Fibroblast of skin of right quadriceps (primary cell): Measurements from ENCODE around the gene CCSER1.
"Not testable (repeated sequence)": the region's sequence is repeated elsewhere in the genome, so short reads cannot be mapped to it uniquely, and the experiment has no call there.

Source experiments
- DNase-seq: peaks from one replicate; pipeline ENCODE4 v3.0.0-alpha.2; 2013

The CCSER1 gene

DNA sequence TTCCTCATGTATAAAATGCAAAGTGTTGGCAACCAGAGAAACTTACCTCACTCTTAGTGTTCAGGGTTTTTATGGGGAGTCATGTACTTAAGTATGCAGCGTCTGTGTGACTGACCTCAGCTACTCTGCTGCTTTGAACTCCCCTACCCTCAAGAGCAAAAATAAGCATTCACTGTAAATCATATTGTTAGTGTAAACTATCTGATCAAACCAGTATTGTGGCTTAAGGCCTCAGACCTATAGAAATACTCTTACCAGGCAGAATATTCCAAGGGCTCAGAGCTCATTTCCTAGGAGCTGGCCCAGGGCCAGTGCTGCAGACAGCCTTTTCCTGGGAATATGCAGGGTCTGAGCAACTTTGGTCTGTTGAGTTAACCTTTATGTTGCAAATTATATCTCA is 453.1 kb downstream of the CCSER1 start:
- DNase-seq, result no peak

DNA sequence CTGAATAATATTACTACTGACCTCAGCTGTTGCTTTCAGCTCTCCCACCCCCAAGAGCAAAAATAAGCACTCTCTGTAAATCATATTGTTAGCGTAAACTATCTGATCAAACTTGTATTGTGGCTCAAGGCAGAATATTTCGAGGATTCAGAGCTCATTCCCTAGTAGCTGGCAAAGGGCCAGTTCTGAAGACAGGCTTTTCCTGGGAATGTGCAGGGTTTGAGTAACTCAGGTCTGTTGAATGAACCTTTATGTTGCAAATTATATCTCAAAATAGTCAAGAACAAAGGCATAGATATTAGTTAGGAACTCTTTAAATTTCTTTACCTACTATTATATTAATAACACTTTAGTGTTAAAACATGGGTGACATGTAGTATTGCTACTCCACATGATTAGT is 454.9 kb downstream of the CCSER1 start:
- no peak for DNase-seq

DNA sequence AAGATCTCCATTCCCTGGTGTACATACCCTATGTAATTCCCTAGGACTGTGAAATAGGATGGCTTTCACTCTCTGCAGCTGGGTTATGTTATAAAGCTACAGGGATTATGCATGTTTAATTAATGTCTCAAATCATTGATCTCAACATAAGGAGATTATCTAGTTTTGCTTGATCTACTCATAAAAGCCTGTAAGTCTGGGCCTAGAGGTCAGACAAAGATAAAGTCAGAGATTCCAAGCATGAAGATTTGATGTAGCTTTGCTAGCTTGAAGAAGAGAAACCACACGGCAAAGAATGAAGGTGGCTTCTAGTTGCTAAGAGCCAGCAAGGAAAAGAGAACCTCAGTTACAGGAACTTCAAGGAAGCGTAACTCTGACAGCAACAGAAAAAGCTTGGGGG is 456.9 kb downstream of the CCSER1 start:
- DNase-seq, result no peak

DNA sequence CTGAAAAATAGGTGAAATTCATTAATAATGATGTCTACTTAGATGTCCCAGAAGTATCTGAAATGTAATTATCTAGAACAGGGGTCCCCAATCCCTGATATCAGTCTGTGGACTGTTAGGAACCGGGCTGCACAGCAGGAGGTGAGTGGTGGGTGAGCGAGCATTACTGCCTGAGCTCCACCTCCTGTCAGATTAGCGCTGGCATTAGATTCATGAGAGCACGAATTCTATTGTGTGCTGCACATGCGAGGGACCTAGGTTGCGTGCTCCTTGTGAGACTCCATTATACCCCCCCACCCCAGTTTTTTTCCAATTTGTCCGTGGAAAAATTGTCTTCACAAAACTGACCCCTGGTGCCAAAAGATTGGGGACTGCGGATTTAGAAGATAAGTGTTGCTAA is 458.8 kb downstream of the CCSER1 start:
- no peak for DNase-seq

DNA sequence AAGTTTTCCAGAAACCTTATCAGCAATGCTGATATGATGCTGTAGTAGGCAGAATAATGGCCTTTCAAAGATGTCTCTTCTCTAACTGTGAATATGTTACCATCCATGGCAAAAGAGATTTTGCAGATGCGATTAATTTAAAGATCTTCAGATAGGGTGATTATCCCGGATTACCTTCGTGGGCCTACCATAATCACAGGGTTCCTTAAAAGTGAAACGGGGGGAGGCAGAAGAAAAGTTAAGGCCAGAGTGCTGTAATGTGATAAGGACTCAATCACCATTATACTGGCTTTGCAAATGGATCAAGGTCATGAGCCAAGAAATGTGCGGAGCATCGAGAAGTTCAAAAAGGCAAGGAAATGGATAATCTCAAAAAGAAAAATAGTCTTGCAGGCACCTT is 459.6 kb downstream of the CCSER1 start:
- no peak for DNase-seq

DNA sequence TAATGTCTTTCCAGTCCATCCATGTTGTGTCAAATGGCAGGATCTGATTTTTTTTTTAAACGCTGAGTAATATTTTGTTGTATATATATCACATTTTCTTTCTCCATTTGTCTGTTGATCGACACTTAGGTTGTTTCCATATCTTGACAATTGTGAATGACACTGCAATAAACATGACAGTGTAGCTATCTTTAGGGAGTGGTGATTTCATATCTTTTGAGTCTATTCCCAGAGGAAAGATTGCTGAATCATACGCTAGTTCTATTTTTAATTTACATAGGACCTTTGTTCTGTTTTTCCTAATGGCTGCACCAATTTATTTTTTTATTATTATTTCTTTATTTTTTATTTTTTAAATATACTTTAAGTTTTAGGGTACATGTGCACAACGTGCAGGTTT is 470.7 kb downstream of the CCSER1 start:
- no peak for DNase-seq

DNA sequence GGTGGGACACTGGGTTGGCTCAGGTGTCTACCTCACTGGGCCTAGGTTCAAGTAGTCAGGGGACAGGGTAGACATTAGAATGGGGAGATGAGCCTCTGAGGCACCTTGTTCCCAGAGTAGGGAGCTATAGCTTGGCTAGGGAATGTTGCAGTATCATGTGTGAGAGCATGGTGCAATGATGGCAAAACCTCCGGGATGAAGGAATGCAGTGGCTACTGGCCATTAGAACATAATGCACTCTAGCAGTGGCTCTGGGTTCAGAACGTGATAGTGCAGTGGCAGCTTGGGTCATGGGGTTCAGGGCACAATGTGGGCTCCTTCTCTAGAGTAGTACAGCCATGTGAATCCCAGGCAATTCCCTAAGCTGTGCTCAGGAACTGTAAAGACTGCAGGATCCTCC is 471.5 kb downstream of the CCSER1 start:
- no peak for DNase-seq

DNA sequence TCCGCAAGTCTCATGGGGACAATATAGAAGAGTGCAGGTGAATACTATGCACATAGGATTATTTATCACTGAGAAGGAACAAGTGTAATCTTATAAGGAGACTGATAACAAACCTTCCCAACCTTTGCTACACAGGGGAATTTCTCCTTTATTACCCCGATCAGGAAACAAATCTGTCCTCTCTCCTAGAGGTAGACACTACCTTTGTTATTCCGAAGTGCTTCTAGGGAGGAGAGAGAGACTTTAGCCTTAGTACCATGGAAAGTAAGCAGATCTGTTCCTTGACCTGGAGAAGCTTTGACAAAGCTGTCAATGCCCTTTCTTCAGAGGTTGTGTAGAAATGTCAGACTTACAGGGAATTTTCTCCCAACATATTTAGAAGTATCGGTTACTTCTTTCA is 475.5 kb downstream of the CCSER1 start:
- no peak for DNase-seq

DNA sequence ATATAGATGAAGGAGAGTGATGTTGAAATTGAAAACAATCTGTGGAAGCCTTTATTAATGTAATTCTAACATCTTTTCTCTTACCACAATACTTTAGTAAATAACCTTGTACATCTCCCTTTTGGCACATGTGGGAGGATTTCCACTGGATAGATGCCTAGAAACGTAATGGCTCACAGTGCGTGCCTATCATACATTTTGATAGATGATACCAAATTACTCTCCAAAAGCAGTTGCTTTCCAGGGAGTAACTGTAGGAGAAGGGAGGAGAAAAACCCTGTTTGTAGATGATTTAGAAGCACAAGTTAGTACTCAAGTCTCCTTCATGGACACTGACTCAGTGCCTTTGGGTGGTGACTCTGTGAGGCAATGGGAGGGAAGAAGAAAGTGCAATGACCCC is 476.3 kb downstream of the CCSER1 start:
- no peak for DNase-seq

DNA sequence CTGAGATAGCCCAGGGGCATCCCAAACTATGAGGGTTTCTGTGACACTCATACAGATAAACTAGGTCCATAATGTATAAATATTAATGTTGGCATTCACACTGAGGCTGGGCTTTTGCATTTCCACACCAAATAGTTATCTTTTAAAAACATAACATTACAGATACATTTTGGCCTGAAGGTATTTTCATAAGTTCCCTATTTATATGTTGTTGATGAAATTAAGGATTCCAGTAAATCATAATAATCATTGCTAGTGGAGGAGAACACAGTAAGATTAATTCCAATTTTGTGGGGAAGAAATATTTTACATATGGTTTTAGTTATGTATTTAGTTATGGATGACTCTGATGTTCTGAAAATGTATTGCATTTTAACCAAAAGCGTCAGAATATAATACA is 479.6 kb downstream of the CCSER1 start:
- no peak for DNase-seq

DNA sequence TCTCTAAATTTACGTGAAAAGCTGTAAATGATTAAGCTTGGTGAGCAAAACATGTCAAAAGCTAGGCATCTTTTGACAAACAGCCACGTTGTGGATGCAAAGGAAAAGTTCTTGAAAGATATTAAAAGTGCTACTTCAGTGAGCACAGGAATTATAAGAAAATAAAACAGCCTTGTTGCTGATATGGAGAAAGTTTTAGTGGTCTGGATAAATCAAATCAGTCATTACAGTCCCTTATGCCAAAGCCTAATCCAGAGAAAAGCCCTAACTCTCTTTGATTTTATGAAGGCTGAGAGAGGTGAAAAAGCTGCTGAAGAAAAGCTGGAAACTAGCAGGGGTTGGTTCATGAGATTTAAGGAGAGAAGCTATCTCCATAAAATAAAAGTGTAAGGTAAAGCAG is 487.2 kb downstream of the CCSER1 start:
- no peak for DNase-seq

DNA sequence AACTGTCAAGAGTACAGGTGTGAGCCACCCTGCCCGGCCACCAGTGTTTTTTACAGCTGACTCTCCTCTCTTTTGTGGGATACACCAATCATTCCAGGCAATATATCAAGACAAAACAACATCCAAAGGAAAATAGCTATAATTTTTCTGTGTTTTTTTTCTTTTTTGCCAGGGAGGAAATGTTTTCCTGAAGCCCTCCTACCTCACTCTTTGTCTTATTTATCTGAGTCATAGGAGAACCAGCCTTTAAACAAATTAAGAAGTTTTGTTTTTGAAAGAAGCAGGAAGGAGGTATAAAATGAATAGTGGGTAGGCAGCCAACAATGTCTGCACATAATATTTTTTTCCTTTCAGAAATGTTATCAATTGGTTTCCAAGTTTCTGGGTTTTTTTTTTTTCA is 493.9 kb downstream of the CCSER1 start:
- no peak for DNase-seq

DNA sequence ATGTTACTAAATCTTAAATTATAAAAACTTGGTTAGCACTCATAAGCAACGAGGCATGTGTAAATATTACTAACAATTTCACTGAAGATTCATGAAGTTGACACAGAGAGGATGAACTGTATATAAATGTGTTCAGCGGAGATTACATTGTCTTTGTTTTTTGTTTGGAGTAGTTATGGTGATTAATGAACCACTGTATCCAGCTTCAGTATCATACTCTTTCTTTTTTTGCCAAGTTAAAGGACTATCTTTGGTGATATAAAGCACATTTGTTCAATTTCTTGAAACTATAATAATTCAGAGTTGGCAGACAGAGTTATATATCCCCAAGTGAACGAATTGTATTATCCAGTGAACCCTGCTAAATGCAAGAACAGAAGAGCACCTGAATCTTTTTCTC is 497.6 kb downstream of the CCSER1 start:
- no peak for DNase-seq

DNA sequence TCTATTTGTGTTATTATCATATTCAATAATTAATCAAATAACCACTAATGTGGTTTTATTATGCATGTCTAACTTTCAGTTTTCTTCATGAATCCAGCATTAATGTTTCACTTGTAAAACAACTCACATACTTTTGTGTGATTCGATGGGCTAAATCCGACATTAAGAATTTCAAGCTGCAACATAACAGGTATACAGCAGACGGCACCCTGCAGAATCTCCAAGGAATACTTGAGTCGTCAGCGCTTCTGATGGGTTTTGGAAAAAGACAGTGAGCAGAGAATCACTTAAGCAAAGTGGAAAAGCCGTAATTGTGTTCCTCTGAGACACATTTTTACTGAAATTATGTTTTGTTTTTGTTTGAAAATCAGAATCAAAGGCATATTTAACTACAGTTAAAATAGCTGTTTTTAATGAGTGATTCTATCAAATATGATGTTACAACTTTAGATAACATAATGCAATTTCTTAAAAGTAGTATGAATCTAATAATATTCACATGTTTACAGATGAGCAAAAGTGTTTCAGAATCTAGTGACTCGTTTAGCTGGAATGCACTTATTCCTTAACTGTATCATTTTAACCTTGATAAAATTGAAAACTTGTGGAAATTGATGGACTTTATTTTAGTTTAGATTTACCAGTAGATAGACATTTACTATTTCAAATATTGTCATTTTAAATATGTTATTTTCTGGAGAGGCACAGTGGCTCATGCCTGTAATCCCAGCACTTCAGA is 514.8 kb downstream of the CCSER1 start:
- DNase-seq, result no peak

DNA sequence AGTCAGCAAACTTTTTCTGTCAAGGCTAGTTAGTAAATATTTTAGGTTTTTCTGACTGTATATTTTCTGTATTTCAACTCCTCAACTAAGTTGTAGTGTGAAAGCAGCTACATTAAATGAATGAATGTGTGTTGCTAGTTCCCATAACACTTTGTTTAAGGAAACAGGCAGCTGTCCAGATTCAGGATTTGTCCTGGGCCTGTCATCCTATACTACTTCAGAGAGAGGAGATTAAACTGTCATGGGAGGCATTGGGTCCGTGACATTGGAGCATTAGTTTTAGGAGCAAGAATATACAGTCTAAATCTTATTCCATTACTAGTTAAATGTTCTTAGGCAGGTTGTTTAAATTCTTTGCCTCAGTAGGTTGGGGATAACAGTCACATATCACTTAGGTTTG is 516.0 kb downstream of the CCSER1 start:
- DNase-seq, result no peak

DNA sequence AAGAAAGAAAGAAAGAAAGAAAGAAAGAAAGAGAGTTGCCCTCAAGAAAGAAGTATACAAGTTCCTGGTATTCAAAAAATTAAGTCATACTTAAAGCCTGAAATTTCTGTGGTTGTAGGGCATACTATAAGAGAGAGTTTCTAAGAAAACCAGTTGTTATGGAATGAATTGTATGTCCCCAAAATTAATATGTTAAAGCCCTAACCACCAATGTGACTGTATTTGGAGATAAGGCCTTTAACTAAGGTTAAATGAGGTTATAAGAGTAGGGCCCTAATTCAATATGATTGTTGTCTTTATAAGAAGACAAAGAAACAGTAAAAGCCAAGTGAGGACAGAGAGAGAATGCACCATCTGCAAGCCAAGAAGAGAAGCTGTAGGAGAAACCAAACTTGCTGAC is 521.1 kb downstream of the CCSER1 start:
- DNase-seq, result no peak

DNA sequence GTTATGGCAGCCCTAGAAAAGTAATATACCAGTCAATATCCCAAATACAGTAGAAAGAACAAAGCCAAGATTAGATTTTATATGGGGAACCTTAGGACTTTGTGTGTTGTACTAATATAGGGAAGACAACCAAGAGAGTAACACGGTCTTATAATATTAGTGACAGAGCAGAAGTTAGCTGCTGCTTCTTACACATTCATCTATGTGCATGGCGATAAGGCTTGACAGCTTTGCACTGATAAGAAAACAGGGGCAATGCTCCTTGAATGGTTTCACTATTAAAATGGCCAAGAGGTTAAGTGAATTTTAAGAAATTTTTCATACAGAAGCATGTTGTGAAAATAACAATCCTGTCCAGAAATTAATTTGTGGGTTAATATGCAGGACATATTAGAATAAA is 521.6 kb downstream of the CCSER1 start:
- no peak for DNase-seq

DNA sequence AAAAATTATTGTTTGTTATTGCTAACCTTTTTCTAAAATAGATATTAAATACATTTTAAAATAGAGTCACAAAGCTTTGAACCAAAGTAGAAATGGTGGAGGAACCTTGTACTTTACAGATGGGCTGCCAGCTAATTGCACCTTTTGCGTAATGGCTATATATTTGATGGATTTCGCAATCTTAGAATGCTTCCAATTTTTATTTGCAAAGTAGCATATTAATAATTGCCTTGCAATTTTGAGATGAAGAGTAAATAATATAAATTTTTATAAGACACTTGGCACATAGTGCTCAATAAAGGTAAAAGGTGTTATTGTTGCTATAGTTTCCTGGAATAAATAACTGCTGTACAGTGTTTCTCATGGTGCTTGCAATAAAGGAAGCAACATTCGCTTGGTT is 533.5 kb downstream of the CCSER1 start:
- DNase-seq, result no peak

DNA sequence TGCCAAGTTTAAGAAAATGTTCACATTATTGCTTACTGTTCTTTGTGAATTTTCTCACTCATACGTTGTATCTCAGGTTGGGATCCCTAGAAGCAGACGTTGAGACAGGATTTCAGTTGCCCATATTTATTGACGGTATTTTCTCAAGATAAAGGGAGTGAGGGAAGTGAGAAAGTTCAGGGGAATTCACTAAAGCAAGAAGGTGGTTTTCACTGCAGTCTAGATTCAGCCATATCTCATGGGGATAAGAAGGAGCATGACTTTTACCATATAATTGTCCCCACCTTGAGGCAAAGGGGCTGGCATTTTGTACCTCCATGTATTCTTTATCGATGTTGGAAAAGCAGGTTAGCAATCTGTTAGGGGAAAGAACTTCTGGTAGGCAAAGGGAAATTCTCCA is 543.0 kb downstream of the CCSER1 start:
- DNase-seq, result no peak

DNA sequence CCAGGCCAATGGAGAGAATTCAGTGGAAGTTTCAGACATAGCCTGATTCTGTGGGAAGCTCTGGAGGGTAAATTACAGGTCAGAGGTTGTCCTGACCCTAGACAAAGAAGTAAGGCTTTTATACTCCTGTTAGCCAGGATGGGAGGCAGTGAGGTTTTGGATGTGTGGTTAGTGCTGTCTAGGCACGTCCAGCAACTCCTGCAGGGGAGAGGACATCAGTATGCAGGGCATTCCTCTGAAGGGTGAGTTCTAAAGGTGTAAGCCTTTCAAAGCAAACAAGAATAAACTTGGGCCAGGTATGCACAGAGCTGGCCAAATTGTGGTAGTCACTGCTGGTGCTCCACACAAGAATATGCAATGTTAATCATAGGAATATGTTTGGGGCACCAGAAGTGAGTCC is 562.5 kb downstream of the CCSER1 start:
- DNase-seq, result no peak

DNA sequence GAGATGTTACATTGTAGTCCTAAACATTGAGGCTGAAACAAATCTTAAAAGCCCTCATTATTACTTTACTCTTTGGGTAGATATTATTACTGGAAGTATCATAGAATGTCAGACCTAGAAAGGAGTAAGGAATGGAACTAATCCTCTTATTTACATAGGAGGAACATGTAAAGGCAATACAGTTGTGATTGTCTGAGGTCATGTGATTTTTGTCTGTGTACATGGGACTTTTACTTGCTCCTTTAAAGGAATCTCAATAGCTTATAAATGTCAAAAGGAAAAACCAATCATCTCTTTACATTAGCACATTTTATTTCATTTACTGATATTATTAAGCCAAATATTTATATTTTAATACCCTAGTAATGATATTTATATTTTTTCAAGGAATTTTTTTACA is 568.2 kb downstream of the CCSER1 start:
- no peak for DNase-seq

DNA sequence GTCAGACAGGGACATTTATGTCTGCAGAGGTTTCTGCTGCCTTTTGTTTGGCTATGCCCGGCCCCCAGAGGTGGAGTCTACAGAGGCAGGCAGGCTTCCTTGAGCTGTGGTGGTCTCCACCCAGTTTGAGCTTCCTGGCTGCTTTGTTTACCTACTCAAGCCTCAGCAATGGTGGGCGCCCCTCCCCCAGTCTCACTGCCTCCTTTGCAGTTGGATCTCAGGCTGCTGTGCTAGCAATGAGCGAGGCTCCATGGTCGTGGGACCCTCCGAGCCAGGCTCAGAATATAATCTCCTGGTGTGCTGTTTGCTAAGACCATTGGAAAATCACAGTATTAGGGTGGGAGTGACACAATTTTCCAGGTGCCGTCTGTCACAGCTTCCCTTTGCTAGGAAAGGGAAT is 578.3 kb downstream of the CCSER1 start:
- DNase-seq, result not testable (repeated sequence)

DNA sequence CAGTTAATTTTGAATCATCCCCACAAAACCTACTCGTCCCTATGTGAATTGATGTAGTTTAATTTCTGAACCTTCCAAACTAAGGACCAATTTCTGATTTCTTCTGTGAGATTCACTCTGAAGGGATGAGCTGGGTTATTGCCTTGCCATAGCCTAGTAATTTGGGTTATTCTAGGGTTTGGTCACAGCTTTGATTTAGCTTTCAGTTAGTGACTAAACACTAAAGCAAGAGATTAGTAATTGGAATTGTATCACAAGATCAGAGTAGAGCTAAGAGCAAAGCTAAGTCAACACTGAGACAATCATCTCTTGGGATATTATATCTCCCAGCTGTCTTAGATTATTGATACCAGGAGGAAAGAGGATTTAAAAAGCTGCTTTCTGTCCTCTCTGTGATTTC is 588.0 kb downstream of the CCSER1 start:
- no peak for DNase-seq

DNA sequence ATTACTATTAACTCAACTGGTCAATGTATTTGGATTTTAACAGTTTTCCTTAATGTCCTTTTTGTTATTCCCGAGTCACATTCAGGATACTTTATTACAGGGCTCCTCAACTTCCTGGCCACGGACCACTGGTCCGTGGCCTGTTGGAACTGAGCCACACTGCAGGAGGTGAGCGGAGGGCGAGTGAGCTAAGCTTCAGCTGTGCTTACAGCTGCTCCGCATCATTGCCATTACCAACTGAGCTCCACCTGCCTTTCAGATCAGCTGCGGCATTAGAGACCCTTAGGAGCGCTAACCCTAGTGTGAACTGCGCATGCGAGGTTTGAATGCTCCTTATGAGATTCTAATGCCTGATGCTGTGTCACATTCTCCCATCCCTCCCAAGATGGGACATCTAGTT is 591.7 kb downstream of the CCSER1 start:
- DNase-seq, result no peak

DNA sequence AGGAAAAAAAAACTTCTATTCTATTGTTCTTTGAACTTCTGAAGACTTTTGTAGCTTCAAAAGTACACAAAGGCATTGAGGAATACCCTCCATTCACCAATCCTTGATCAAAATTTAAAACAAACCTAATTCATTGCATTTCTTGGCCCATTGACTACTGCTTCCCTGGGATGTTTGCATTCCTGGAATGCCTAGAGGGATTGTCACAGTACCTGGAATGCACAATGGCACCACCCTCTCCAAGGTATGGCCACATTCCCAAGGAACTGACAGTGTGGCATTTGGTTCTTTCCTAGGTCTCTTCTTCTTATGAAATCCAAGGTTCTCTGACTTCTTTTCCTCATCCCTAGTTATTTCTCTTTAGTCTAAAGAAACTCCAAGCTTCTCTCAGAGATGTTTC is 600.7 kb downstream of the CCSER1 start:
- DNase-seq, result no peak

DNA sequence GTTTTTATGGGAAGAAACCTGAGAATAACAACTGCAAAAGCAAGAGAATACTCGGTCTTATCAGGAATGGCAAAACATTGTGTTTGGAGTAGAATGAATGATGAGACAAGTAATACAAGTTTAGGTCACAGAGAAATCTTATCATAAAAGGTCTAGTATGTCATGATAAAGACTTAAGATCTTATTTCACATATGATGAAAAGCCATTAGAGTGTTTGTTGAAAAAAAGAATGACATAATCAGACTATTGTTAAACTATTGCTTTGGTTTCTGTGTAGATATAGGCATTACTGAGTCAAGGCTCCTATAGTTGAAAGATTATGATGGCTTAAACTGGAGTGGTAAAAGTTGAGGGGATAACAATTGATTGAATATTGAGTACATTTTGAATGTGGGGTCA is 603.6 kb downstream of the CCSER1 start:
- DNase-seq, result no peak
